Umbilical cord (tissue), 2 donors: ENCODE data around the gene SIN3B. TPM values are rescaled to one million over a fixed set of nuclear protein-coding genes. Genes with fewer than 3 reads are reported as not detected.
A peak's percentile ranks its signal among the peaks of the same experiment; 100 is the strongest.

Experiments
- DNase-seq: peaks from one replicate; pipeline ENCODE4 v3.0.0-alpha.2; 2015; ENCODE audit warnings: low spot score
- total RNA-seq: library from RNA; depleted of rRNA; stranded (reverse); fragments of >200 nt; gene quantifications from one replicate; pipeline ENCODE4 v1.2.3, GENCODE V29; 2014; ENCODE audit warnings: low replicate concordance; ENCODE audit not compliant: insufficient read depth

The SIN3B gene
- total RNA-seq, 1 donor from 2014 or later: 17.8 TPM

- DNase-seq: no peak
Observed at GRCh38 chr19:16889366-16889882, 60.2 kb downstream of the SIN3B start.

- DNase-seq: no peak
Observed at GRCh38 chr19:16889883-16890460, 60.8 kb downstream of the SIN3B start.

- no peak for DNase-seq
Observed at GRCh38 chr19:16890461-16891184, 61.4 kb downstream of the SIN3B start.

- DNase-seq: no peak
Observed at GRCh38 chr19:16891696-16892382, 62.6 kb downstream of the SIN3B start.

GRCh38 chr19:16892436-16892835, 63.2 kb downstream of the SIN3B start:
- DNase-seq: no peak

GRCh38 chr19:16892868-16893685, 63.9 kb downstream of the SIN3B start:
- no peak for DNase-seq

GRCh38 chr19:16893686-16893989, 64.4 kb downstream of the SIN3B start:
- DNase-seq: no peak

- DNase-seq: no peak
Observed at GRCh38 chr19:16894080-16894479, 64.9 kb downstream of the SIN3B start.

GRCh38 chr19:16895467-16896145, 66.4 kb downstream of the SIN3B start:
- no peak for DNase-seq

GRCh38 chr19:16896146-16897028, 67.2 kb downstream of the SIN3B start:
- DNase-seq: no peak

- DNase-seq: peak; percentile 89
Observed at GRCh38 chr19:16897029-16897855, 68.0 kb downstream of the SIN3B start.

GRCh38 chr19:16897856-16898161, 68.6 kb downstream of the SIN3B start:
- DNase-seq: no peak

- DNase-seq: no peak
Observed at GRCh38 chr19:16898361-16899015, 69.3 kb downstream of the SIN3B start.

GRCh38 chr19:16899566-16900075, 70.4 kb downstream of the SIN3B start:
- DNase-seq: no peak

GRCh38 chr19:16901491-16902175, 72.4 kb downstream of the SIN3B start:
- DNase-seq: no peak

GRCh38 chr19:16902545-16902944, 73.3 kb downstream of the SIN3B start:
- DNase-seq: no peak

GRCh38 chr19:16903347-16903746, 74.1 kb downstream of the SIN3B start:
- no peak for DNase-seq

GRCh38 chr19:16904599-16904998, 75.4 kb downstream of the SIN3B start:
- no peak for DNase-seq
